Sigmoid colon (tissue), 7 donors: ENCODE results near the gene AFDN. TPM values are rescaled to one million over a fixed set of nuclear protein-coding genes. Genes with fewer than 3 reads are reported as not detected.

ENCODE experiments used
- DNase-seq: peaks from one replicate; pipeline ENCODE4 v3.0.0-alpha.2; 2019
- H3K27ac ChIP-seq, 4 donors: fragments of 200-600 bp; sonication (generic); one replicate each; pipeline ENCODE4 v1.5.1; 2016 to 2019; ENCODE audit warnings: mild to moderate bottlenecking in 1 of 4
- H3K27me3 ChIP-seq, 3 donors: fragments of 200-600 bp; sonication (generic); one replicate each; pipeline ENCODE4 v1.5.1; 2019; ENCODE audit warnings: mild to moderate bottlenecking in 1 of 3
- H3K36me3 ChIP-seq, 4 donors: fragments of 200-600 bp; sonication (generic); one replicate each; pipeline ENCODE4 v1.5.1; 2016 to 2019
- H3K4me1 ChIP-seq, 4 donors: fragments of 200-600 bp; sonication (generic); one replicate each; pipeline ENCODE4 v1.5.1; 2017 to 2019
- H3K4me3 ChIP-seq, 4 donors: fragments of 200-600 bp; sonication (generic); one replicate each; pipeline ENCODE4 v1.5.1; 2017 to 2019; ENCODE audit warnings: mild to moderate bottlenecking in 2 of 4, moderate library complexity in 1 of 4
- H3K9me3 ChIP-seq, 4 donors: fragments of 200-600 bp in 3 of 4; sonication (generic) in 3 of 4; one replicate each; pipeline versions ENCODE4 v1.5.1 to v1.6.1; 2013 to 2019
- EP300 ChIP-seq, 4 donors: sonication (generic); formaldehyde crosslinking; IDR thresholded peaks; one replicate each; pipeline ENCODE4 v1.6.1; 2017; ENCODE audit warnings: antibody characterized with exemption in 4 of 4
- POLR2A ChIP-seq, 2 donors: fragments of 450-650 bp; IDR thresholded peaks; one replicate each; pipeline ENCODE4 v1.6.1; 2016; ENCODE audit warnings: antibody characterized with exemption in 2 of 2, mild to moderate bottlenecking in 2 of 2, moderate library complexity in 2 of 2
- POLR2AphosphoS5 ChIP-seq, 4 donors: sonication (generic); formaldehyde crosslinking; IDR thresholded peaks; one replicate each; pipeline ENCODE4 v1.6.1; 2017; ENCODE audit warnings: antibody characterized with exemption in 4 of 4
- WGBS, 2 donors: extraction: QIAGEN DNeasy Blood & Tissue Kit; methylation state at CpG; one replicate each; pipeline ENCODE4 v1.1.7; 2013; 5-methylcytosine and 5-hydroxymethylcytosine counted together
- intact Hi-C: fragments of 100-400 bp; cut with DNase I; formaldehyde crosslinking; loops from one replicate; pipeline ENCODE4 v1.15.1; 2023
- polyA plus RNA-seq, 3 donors: library from polyadenylated mRNA; stranded (reverse); fragments of 200-250 nt; gene quantifications; one replicate each; pipeline ENCODE4 v1.2.3, GENCODE V29; 2013
- total RNA-seq, 4 donors: library from RNA; depleted of rRNA; stranded (reverse); fragments of >200 nt; gene quantifications; one replicate each; pipeline ENCODE4 v1.1.0, GENCODE V29; 2016
- TF ChIP-seq, protein P1 (sequence below), 4 experiments: fragments of 450-650 bp in 3 of 4; fragments of 200-600 bp in 1 of 4; IDR thresholded peaks; one replicate each; pipeline ENCODE4 v1.5.1; 2016 to 2019; ENCODE audit warnings: antibody characterized with exemption in 4 of 4, mild to moderate bottlenecking in 3 of 4, moderate library complexity in 2 of 4
- donor health status: healthy with polysubstance abuse.
- donor health status: Bipolar disorder and iron deficiency.
- donor health status: healthy.

The AFDN gene
- total and polyA plus RNA-seq, 7 donors = 43.2 to 104 (median 83.6) TPM

DNA sequence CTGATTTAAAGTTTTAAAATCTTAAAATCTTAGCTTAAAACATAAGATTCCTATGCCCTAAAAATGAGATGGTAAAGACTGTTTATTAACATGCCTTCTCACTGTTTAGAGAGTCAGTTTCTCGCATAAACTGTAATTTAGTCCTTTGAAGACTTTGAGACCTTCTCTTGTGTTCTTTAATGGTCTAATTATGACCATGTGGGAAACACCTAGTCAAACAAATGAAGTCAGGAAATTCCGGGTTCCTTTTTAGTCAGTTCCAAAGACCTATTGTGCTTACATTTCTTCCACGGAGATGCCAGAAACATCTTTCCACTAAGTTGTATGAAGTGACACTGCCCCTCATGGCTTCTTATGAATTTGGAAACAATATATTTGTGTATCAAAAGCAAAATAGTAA lies 106.6 kb downstream of the AFDN start:
- Histone ChIP-seq H3K4me1 (no peaks in the 10 kb centered on the region), H3K27me3 (no peaks in the 10 kb centered on the region), H3K27ac (no peak overlapping the region), H3K9me3 (no peaks in the 10 kb centered on the region), H3K4me3 (no peak overlapping the region), H3K36me3 (peaks cover 0 to 12% (median 0%) of the 10 kb centered on the region in 4 donors)
- intact Hi-C loops = no loop called here
- WGBS, 2 donors = 12 to 57% methylated on average over 3 of the region's 3 CpGs
- no peak for DNase-seq
- TF ChIP-seq POLR2AphosphoS5 (IDR thresholded peaks at IDR 0.05) (no peak), EP300 (IDR thresholded peaks at IDR 0.05) (no peak), POLR2A (IDR thresholded peaks at IDR 0.05) (no peak)
- TF ChIP-seq, protein P1, sequence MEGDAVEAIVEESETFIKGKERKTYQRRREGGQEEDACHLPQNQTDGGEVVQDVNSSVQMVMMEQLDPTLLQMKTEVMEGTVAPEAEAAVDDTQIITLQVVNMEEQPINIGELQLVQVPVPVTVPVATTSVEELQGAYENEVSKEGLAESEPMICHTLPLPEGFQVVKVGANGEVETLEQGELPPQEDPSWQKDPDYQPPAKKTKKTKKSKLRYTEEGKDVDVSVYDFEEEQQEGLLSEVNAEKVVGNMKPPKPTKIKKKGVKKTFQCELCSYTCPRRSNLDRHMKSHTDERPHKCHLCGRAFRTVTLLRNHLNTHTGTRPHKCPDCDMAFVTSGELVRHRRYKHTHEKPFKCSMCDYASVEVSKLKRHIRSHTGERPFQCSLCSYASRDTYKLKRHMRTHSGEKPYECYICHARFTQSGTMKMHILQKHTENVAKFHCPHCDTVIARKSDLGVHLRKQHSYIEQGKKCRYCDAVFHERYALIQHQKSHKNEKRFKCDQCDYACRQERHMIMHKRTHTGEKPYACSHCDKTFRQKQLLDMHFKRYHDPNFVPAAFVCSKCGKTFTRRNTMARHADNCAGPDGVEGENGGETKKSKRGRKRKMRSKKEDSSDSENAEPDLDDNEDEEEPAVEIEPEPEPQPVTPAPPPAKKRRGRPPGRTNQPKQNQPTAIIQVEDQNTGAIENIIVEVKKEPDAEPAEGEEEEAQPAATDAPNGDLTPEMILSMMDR (IDR thresholded peaks at IDR 0.05) = no peak

DNA sequence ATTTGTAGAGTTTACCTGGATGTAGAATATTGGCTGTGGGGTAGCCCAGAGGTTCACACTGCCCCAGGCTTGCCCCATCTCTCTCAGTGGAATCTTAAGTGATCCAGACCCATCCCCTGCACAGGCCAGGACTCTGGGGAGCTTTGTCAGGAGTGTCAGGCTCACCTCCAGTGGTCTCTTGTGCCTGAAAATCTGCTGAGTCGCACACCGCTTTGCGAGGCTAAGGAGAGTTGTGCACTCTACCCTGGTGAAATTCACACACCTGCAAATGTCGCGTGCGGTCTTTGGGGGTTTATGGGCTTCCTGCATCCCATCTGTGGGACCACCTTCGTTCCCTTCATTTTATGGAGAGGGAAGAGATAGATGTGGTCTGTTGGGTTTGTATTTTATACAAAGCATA lies 107.1 kb downstream of the AFDN start:
- 25 to 80% methylated on average over 7 of the region's 7 CpGs for WGBS, 2 donors
- no peaks in the 10 kb centered on the region for H3K4me1 ChIP-seq
- no peaks in the 10 kb centered on the region for H3K27me3 ChIP-seq
- no peaks in the 10 kb centered on the region for H3K9me3 ChIP-seq
- peak overlapping the region in 1 of 4 donors; percentile 3 for H3K27ac ChIP-seq
- no peak overlapping the region for H3K4me3 ChIP-seq
- no peak for DNase-seq
- peaks cover 0 to 6% (median 0%) of the 10 kb centered on the region in 4 donors for H3K36me3 ChIP-seq
- intact Hi-C loops = no loop called here
- TF ChIP-seq EP300 (IDR thresholded peaks at IDR 0.05) = no peak
- TF ChIP-seq POLR2A (IDR thresholded peaks at IDR 0.05) = no peak
- TF ChIP-seq, protein P1 (IDR thresholded peaks at IDR 0.05) = no peak
- no peak for TF ChIP-seq POLR2AphosphoS5 (IDR thresholded peaks at IDR 0.05)

DNA sequence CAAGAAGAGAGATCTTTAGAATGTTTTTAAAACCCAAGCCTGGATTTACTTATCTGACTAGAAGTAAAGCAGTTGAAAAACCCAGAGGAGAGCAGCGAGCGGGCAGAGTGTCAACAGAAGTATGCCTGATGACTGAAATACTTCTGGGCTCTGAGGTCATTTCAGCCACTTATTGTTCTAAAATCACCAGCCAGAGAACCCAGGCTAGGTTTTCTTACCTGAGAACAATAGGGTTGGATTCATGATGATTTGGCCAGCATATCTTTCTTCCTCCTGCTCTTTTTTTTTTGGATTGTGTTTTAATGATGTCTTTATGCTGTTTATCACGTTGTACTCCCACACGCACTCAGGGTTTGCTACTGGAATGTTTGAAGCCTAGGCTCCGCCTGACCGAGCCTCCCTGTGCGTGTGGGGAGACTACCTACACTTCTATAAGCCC lies 107.7 kb downstream of the AFDN start:
- WGBS, 2 donors = 19 to 62% methylated on average over 7 of the region's 7 CpGs
- TF ChIP-seq POLR2A (IDR thresholded peaks at IDR 0.05) (no peak), POLR2AphosphoS5 (IDR thresholded peaks at IDR 0.05) (no peak), EP300 (IDR thresholded peaks at IDR 0.05) (no peak)
- TF ChIP-seq, protein P1 (IDR thresholded peaks at IDR 0.05) = no peak
- no peaks in the 10 kb centered on the region for H3K9me3 ChIP-seq
- no peak for DNase-seq
- intact Hi-C loops = no loop called here
- peak overlapping the region in 2 of 4 donors; percentile 3 to 14 for H3K27ac ChIP-seq
- H3K4me1 ChIP-seq = no peaks in the 10 kb centered on the region
- peaks cover 0 to 6% (median 0%) of the 10 kb centered on the region in 4 donors for H3K36me3 ChIP-seq
- no peaks in the 10 kb centered on the region for H3K27me3 ChIP-seq
- H3K4me3 ChIP-seq = no peak overlapping the region

DNA sequence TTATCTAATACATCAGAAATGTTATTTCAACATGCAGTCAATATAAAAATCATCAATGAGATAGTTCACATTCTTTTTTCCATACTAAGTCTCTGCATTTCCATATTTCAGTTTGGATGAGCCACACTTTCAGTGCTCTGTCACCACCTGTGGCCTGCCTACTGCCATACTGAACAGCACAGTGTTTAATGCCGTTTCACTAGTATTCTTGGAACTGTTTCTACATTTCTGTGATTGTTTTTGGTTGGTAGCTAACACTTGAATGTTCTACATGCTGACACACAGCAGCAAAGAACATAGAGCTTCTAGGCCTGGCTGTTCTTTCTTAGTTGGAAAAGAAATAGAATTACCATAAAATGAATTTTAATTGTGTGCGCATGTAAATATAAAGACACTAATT lies 109.3 kb downstream of the AFDN start:
- TF ChIP-seq POLR2AphosphoS5 (IDR thresholded peaks at IDR 0.05) (no peak), EP300 (IDR thresholded peaks at IDR 0.05) (no peak), POLR2A (IDR thresholded peaks at IDR 0.05) (no peak)
- TF ChIP-seq, protein P1 (IDR thresholded peaks at IDR 0.05) = no peak
- 27 to 75% methylated on average over 2 of the region's 2 CpGs for WGBS, 2 donors
- intact Hi-C loops = no loop called here
- no peak for DNase-seq
- Histone ChIP-seq H3K4me1 (no peaks in the 10 kb centered on the region), H3K36me3 (peaks cover 0 to 6% (median 0%) of the 10 kb centered on the region in 4 donors), H3K27ac (no peak overlapping the region), H3K4me3 (no peak overlapping the region), H3K27me3 (no peaks in the 10 kb centered on the region), H3K9me3 (no peaks in the 10 kb centered on the region)

DNA sequence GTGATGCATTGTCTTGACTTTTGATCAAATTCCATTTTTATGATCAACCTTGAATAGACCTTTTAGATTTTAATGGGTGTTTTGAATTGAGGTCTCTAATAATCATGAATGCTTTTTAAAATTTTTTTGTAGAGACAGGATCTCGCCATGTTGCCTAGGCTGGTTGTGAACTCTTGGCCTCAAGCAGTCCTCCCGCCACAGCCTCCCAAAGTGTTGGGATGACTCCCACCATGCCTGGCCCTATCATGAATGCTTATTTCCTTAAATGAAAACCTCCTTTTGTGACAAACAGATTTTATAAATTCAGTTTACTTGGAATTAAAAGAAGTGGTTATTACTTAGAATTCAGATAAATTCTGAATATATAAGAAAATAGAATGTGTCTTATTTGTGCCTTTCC lies 110.6 kb downstream of the AFDN start:
- DNase-seq = no peak
- no peaks in the 10 kb centered on the region for H3K27me3 ChIP-seq
- H3K27ac ChIP-seq = no peak overlapping the region
- no peaks in the 10 kb centered on the region for H3K4me1 ChIP-seq
- no peak overlapping the region for H3K4me3 ChIP-seq
- TF ChIP-seq POLR2AphosphoS5 (IDR thresholded peaks at IDR 0.05) (no peak), EP300 (IDR thresholded peaks at IDR 0.05) (no peak)
- TF ChIP-seq, protein P1 (IDR thresholded peaks at IDR 0.05) = no peak
- no peaks in the 10 kb centered on the region for H3K9me3 ChIP-seq
- intact Hi-C loops = no loop called here
- no peaks in the 10 kb centered on the region for H3K36me3 ChIP-seq
- 78 to 94% methylated on average over 2 of the region's 2 CpGs for WGBS, 2 donors
